Mucosa of descending colon (tissue), 3 donors: ENCODE measurements around the gene RPL10A. TPM values are rescaled to one million over a fixed set of nuclear protein-coding genes. Genes with fewer than 3 reads are reported as not detected.

Experiments used
- ATAC-seq: fragments of 200-7000 bp; cut with Tn5 transposase; one replicate; pipeline ENCODE4 v1.9.1; 2020; ENCODE audit warnings: mild to moderate bottlenecking, moderate library complexity
- DNase-seq, 3 donors: peaks; one replicate each; pipeline ENCODE4 v3.0.0-alpha.2; 2020
- H3K36me3 ChIP-seq: fragments of 200-600 bp; one replicate; pipeline ENCODE4 v1.8.0; 2021; ENCODE audit warnings: low read depth, mild to moderate bottlenecking
- H3K4me1 ChIP-seq: fragments of 200-600 bp; one replicate; pipeline ENCODE4 v1.8.0; 2021; ENCODE audit warnings: low read depth, mild to moderate bottlenecking
- H3K4me3 ChIP-seq: fragments of 200-600 bp; one replicate; pipeline ENCODE4 v1.8.0; 2021; ENCODE audit warnings: mild to moderate bottlenecking
- H3K9me3 ChIP-seq: fragments of 200-600 bp; one replicate; pipeline ENCODE4 v1.8.0; 2021; ENCODE audit warnings: mild to moderate bottlenecking
- intact Hi-C, 2 donors: fragments of 100-400 bp; cut with DNase I in 1 of 2; cut with micrococcal nuclease in 1 of 2; formaldehyde crosslinking; loops; one replicate each; pipeline versions ENCODE4 v1.11.0 to v1.11.1; 2022; cut with DNase I, micrococcal nuclease
- total RNA-seq, 3 donors: library from RNA; stranded (reverse); fragmentation: NEBNext Ultra II Directional in 2 of 3; extraction: Animal tissue kit (Norgen Biotek cat#: 25700) in 2 of 3; gene quantifications; one replicate each; pipeline versions ENCODE4 v1.2.1 to v1.2.4, GENCODE V29; 2021 to 2023
- TF ChIP-seq, protein P1 (sequence below): fragments of 200-600 bp; IDR thresholded peaks from one replicate; pipeline ENCODE4 v1.8.0; 2022; ENCODE audit warnings: antibody characterized with exemption, mild to moderate bottlenecking
- donor health status: DM: no; HTN: no; CAD: no; lungs with moderate emphysema.
- donor health status: DM: no; HTN: no; CAD: no.
- donor health status: DM: no; HTN: yes; CAD: no.

RPL10A gene
- total RNA-seq, 3 donors from 2014 or later: 849 to 1,069 (median 985) TPM

DNA sequence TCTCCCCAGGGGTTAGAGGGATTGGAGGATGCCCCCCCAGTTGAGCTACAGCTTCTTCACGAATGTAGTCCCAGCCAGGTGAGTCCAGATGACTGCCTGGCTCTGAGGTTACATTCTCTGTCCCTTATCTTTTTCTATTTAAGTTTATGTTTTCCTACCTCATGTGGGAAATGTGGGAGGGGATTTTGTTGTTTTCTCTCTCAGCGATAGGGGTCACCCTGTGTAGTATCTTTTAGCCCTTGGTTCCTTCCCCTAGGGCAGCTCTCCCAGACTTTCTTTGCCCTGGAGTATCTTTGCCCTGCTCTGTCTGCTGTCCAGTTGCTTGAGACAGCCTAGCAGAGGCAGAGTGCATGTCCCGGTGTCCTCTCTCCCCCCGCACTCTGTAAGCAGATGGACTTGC lies 10.3 kb upstream of the RPL10A start:
- intact Hi-C loops: no loop called here
- Histone ChIP-seq H3K4me3 (no peak overlapping the region), H3K9me3 (no peaks in the 10 kb centered on the region), H3K4me1 (peaks cover 6% of the 10 kb centered on the region), H3K36me3 (no peaks in the 10 kb centered on the region)
- TF ChIP-seq, protein P1, sequence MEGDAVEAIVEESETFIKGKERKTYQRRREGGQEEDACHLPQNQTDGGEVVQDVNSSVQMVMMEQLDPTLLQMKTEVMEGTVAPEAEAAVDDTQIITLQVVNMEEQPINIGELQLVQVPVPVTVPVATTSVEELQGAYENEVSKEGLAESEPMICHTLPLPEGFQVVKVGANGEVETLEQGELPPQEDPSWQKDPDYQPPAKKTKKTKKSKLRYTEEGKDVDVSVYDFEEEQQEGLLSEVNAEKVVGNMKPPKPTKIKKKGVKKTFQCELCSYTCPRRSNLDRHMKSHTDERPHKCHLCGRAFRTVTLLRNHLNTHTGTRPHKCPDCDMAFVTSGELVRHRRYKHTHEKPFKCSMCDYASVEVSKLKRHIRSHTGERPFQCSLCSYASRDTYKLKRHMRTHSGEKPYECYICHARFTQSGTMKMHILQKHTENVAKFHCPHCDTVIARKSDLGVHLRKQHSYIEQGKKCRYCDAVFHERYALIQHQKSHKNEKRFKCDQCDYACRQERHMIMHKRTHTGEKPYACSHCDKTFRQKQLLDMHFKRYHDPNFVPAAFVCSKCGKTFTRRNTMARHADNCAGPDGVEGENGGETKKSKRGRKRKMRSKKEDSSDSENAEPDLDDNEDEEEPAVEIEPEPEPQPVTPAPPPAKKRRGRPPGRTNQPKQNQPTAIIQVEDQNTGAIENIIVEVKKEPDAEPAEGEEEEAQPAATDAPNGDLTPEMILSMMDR: no peak
- no peak for ATAC-seq
- DNase-seq: no peak

DNA sequence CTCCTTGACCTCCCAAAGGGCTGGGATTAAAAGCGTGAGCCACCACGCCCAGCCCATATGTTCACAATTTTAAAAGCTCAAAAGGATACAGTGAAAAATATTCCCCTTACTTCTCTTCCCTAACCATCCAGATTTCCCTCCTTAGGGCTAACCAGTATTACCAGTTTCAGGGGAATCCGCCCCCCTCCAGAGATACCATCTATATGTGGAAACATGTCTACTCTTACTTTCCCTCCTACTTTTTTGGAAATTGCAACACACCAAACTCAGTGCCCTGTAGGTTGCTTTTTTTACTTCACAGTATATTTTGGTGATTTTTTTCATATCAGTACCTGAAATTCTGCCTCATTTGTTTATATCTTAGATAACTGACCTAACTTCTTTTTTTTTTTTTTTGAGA lies 6.9 kb upstream of the RPL10A start:
- TF ChIP-seq, protein P1: no peak
- Histone ChIP-seq H3K36me3 (no peaks in the 10 kb centered on the region), H3K9me3 (no peaks in the 10 kb centered on the region), H3K4me3 (no peak overlapping the region), H3K4me1 (no peaks in the 10 kb centered on the region)
- intact Hi-C loops: no loop called here
- ATAC-seq: no peak
- DNase-seq: no peak

DNA sequence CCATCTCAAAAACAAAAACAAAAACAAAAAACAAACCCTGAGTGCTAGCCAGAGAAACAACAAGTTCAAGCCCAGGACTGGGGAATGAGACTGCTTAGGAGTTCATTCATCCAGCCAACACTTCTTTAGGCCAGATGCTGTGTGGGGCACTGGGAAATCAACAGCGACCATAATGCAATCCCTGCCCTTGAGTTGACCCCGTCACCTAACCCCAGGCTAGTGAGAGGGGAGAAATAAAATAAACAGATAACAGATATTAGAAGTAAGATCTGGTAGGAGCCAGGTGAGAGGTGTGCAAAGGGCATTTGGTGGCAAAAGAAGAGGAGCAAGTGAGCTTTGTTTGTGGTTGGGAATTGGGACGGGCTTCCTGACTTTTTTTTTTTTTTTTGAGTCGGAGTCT lies 4.9 kb upstream of the RPL10A start:
- DNase-seq (no peak), ATAC-seq (no peak)
- intact Hi-C loops: no loop called here
- H3K4me3 ChIP-seq: no peak overlapping the region
- H3K4me1 ChIP-seq: peaks cover 4% of the 10 kb centered on the region
- H3K9me3 ChIP-seq: no peaks in the 10 kb centered on the region
- TF ChIP-seq, protein P1: no peak
- no peaks in the 10 kb centered on the region for H3K36me3 ChIP-seq

DNA sequence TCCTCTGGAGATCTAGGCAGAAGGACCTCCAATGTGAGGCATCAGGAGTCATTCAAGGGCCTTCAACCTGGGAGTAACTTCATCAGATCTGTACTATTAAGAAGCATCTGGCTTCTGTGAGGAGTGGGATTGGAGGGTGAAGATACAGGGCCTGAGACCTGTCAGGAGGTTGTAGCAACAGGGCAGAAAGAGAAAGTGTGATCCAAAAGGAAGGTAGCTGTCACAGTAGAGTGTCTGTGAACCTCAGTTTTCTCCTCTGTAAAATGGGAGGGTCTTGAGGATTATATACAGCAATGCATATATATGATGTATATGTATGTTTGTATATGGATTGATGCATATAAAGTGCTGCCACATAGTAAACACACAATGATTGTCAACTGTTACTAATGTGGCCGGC lies 2.6 kb upstream of the RPL10A start:
- TF ChIP-seq, protein P1: no peak
- Histone ChIP-seq H3K4me1 (peaks cover 10% of the 10 kb centered on the region), H3K9me3 (no peaks in the 10 kb centered on the region), H3K4me3 (no peak overlapping the region), H3K36me3 (no peaks in the 10 kb centered on the region)
- DNase-seq (no peak), ATAC-seq (no peak)
- intact Hi-C loops: no loop called here

DNA sequence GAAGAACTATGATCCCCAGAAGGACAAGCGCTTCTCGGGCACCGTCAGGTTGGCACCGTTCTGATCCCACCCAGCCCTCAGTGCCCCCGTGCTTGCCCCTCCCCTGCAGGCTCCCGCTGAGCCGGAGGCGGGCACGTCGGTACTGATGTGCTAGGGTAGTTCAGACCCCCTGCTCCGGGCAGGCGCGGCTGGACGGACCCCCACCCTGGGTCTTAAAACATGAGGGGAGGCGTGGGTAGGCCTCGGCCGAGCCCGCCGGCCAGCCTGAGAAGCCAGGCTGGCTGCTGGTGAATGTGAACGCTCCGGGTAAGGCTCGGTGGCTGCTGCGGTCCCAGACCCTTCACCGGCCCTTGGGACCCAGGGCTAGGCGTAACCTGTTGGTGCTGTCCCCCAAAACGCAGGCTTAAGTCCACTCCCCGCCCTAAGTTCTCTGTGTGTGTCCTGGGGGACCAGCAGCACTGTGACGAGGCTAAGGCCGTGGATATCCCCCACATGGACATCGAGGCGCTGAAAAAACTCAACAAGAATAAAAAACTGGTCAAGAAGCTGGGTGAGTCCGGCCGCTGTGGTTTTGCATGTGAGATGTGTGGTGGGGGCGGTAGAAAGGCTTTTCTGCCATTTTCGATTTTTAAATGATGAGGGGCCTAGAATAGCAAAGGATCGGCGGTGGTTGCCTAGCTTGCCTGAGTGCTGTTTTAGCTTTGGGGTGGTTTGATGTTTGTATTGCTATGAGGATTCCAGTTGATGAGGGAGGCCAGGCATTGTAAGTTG lies 964 bp downstream of the RPL10A start:
- intact Hi-C loops: no loop called here
- Histone ChIP-seq H3K4me1 (peaks cover 20% of the 10 kb centered on the region), H3K36me3 (peaks cover 3% of the 10 kb centered on the region), H3K9me3 (no peaks in the 10 kb centered on the region), H3K4me3 (peak overlapping the region; percentile 66)
- DNase-seq (peak in 1 of 3 donors; percentile 74), ATAC-seq (peak; percentile 29)
- TF ChIP-seq, protein P1: no peak
